Measurements from ENCODE around the gene GPR152.
"Not testable (repeated sequence)": the region's sequence is repeated elsewhere in the genome, so short reads cannot be mapped to it uniquely, and the experiment has no call there.

Gene GPR152

DNA sequence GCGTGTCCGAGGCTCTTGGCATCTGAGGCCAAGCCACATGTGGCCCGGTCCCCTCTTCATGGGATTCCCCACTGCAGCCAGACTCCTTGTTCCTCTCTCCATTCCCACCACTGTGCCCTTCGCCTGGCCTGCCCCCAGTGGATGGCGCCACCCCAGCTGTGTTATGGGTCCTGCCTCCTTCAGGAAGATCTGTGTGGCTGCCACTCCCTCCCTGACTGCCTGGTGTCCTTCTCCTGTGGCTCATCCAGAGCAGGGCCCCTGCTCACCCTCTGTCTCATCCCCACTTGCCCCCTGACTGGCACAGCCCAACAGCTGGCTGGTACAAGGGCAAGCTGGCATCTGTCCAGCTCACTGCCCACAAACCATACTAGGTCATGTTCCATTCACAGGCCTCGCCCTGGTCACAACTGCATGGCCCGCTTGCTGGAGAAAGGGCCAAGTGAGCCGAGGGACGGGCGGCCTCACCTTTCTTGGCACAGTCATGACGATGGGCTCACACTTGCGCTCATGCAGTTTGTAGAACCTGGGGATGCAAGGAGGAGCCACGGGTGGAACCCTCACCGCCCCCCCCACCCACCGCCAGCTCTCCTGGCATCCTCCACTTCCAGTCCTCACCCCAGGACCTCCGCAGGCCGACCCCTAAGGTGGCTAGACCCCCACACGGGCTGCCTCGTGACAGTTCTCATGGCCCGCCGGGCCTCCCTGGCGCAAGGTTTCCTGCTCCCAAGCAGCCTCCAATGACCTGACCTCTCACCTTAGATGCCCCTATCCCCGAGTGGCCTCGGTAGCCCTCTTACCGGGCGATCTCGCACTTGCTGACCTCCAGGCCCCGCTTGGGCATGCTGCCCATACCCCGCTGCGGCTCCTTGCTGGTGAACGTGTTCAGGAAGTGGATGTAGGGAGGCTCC, 13.0 kb downstream of the GPR152 start:
- DNase-seq = peak; percentile 52

- peak; percentile 88 for DNase-seq
Measured at GRCh38 chr11:67438158-67438902, 14.2 kb downstream of the GPR152 start.

DNA sequence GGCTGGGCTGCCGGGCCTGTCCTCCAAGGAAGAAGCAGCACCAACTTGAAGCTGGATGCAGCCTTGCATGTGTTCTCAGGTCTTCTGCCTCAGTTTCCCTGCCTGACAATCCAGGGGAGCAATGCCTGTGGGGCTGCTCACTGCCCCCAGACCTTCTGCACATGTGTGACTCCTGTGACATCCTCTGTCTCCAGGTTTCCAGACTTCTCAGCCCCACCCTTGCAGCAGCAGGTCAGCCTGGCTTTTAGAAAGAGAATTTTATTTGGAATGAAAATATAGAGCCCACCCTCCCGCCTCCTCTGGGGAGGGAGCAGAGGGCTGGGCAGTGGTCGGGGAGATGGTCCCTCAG, 14.7 kb downstream of the GPR152 start:
- no peak for DNase-seq

DNA sequence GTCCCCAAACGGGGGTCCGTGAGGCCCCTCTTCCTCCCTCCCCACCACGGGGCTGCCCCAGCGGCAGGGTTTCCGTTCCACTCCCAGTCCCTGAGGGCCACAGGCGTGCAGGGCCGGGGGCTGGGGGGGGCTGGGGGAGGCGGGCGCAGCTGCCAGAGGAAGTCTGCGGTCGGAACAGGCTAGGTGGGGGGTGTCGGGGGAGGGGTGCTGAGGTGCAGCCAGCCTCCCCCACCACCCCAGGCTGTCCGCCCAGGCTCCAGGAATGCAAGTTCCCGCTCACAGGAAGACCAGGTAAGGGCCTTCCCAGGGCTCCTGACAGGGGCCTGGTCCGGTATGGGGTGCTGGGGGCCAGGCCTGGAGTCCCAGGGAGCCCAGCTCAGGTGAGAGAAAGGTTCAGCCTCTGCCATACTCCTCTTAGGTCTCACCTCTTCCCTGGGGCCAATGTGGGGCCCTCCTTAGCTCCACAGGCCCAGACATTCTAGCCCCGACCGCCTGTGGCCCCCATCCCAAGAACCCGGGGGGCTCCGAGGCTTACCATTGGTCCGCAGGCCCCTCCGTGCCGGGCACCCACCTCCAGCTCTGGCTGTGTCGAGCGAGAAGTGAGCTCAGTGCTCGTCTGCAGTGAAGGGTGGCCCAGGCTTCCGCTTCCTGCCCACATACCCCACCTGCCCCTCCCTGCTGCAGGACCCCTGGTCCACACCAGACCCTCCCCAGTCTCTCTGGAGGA, 15.3 kb downstream of the GPR152 start, which contains the start of gene PTPRCAP:
TSS of gene PTPRCAP (minus strand) at position 601 of the 727 bp plus-strand sequence. CDS start at position 538, 63 bp downstream.
- peak; percentile 60 for DNase-seq

GRCh38 chr11:67436459-67437081, 16.0 kb downstream of the GPR152 start:
- peak; percentile 81 for DNase-seq

DNA sequence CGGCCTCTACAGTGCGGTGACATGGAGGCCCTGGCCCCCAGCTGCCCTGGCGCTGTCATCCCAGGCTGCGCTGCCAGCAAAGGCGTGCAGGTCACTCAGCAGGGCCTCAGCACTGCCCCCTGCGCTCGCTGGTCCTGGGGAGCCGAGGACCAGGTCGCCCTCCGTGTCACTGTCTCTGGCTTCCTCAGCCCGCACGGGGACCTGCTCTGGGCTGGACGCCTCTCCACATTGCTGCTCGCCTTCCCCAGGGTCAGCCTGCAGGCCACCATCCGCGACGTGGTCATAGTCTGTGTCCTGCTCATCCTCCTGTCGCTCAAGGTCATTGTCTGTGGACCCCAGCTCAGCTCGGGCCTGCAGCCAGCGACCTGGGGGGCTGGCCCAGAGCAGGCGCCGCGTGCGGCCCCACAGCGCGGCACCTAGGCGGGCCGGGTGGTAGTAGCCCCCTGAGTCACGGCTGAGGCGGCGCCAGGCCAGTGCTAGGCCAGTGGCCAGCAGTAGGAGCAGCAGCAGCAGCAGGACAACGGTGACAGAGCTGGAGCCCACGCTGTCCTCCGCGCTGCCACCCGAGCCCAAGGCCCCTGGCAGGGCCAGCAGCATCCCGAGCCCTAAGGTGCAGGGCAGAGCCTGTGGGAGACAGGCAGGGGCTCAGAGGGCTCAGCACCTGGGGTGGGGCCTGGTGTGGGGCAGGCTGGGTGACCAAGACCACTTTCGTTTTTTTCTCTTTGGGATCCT, 16.6 kb downstream of the GPR152 start:
- DNase-seq = no peak

- no peak for DNase-seq
Measured at GRCh38 chr11:67435031-67435726, 17.4 kb downstream of the GPR152 start.

- no peak for DNase-seq
Measured at GRCh38 chr11:67434395-67434881, 18.1 kb downstream of the GPR152 start.

DNA sequence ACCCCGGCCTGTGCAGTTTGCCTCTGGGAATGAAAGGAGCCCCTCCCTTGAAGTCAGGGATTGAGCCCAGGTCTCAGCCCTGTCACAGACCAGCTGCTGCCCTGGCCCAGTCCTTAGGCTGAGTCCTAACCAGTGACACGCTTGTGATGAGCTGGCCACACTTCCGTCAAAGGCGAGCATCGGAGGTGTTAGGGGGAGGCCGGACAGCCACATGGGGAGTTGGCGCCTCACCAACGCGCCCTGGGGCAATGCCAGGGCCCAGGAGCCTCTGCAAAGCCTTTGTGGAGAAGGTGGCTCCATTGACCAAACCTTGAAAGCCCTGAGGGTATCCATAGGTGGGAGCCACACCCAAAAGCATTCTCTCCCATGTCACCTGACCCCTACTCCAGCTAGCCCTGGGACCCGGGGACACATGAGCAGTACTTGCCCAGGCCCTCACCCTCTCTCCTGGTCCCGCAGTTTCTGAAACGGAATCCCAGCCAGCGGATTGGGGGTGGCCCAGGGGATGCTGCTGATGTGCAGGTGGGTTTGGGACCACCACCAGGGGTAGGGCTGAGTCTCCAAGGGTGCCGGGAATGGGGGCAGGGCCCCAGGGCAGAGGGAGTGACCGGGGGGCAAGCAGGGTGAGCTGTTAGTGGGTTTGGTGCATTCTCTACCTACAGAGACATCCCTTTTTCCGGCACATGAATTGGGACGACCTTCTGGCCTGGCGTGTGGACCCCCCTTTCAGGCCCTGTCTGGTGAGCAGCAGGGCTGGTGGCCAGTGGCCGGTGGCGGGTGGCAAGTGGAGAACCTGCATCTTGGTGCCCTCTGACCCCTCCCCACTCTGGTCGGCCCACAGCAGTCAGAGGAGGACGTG, 18.8 kb downstream of the GPR152 start:
- DNase-seq = no peak

- DNase-seq = no peak
Measured at GRCh38 chr11:67432655-67433349, 19.7 kb downstream of the GPR152 start.

- no peak for DNase-seq
Measured at GRCh38 chr11:67431346-67432249, 20.9 kb downstream of the GPR152 start.

DNA sequence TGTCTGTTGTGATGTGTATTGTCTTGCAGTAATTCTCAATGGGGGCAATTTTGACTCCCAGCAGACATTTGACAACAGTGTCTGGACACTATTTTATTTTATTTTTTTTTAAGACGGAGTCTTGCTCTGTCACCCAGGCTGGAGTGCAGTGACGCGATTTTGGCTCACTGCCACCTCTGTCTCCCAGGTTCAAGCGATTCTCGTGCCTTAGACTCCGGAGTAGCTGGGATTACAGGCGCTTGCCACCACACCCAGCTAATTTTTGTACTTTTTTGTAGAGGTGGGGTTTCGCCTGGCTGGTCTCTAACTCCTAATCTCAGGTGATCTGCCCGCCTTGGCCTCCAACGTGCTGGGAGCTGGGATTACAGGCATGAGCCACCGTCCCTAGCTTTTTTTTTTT, 22.8 kb downstream of the GPR152 start:
- no peak for DNase-seq

- no peak for DNase-seq
Measured at GRCh38 chr11:67429038-67429668, 23.4 kb downstream of the GPR152 start.

DNA sequence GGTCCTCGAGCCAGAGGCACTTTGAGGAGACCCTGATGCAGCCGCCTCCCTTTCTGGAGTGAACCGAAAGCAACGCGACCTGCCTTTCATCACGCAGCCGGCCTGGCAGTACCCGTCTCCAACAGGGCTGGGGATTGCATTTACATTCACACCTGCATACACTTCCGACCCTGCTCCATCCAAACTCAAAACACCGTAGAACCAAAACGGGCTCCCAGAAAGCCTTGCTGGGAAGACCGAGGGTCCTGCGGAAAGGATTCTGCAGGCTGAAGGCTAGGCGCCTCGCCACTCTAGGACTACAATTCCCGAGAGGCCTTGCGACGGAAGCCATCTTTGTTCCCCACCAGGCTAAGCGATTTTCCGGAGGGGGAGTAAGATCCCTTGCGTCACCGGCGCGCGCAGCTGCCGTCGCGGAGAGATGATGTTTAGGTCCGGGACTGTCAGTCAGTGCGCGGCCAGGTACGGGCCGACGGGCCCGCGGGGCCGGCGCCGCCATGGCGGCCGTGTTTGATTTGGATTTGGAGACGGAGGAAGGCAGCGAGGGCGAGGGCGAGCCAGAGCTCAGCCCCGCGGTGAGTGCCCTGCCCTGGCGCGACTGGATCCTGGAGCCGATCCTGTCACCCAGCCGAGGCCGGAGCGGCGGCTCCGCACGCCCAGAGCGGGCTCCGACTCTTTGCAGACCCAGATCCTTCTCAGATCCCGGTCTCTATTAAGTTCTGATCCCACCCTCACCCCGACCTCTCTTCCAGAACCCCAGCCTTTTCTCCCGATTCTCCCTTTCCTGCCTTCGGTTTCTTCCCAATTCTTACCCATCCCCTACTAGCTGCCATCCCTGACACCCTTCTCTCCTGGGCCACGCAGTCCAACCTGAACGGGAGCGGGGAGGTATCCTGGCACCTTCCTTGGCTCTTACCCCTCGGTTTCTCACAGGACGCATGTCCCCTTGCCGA, 24.2 kb downstream of the GPR152 start, which contains the start of gene RPS6KB2:
TSS of gene RPS6KB2 (plus strand) at position 443 of the 950 bp plus-strand sequence. CDS start at position 495, 52 bp downstream.
- peak; percentile 99 for DNase-seq

DNA sequence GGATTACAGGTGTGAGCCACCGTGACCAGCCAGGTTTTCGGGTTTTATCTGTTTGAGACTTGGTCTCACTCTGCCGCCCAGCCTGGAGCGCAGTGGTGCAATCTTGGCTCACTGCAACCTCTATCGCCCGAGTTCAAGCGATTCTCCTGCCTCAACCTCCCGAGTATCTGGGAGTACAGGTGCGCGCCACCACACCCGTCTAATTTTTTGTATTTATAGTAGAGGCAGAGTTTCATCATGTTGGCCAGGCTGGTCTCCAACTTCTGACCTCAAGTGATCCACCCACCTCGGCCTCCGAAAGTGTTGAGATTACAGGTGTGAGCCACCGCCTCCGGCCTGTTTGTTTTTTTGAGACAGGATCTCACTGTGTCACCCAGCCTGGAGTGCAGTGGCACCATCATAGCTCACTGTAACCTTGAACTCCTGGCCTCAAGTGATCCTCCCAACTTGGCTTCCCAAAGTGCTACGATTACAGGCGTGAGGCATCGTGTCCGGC, 25.1 kb downstream of the GPR152 start:
- DNase-seq = not testable (repeated sequence)

- no peak for DNase-seq
Measured at GRCh38 chr11:67423891-67424613, 28.5 kb downstream of the GPR152 start.

Measured in stimulated activated CD4-positive, alpha-beta T cell treated with anti-CD3 and anti-CD28 coated beads, Interleukin-1b, Interleukin-23, amount 100 ng/mL, for 48 hours (primary cell).